Astrocyte (in vitro differentiated cells and primary cell): ENCODE data around the gene AARS2.

Source experiments
- EZH2 ChIP-seq: IDR thresholded peaks from 2 replicates; pipeline ENCODE4 v1.6.1; 2012; ENCODE audit warnings: mild to moderate bottlenecking, low read length, inconsistent platforms; ENCODE audit not compliant: insufficient read depth
- TF ChIP-seq, protein P1 (sequence below): IDR thresholded peaks from 2 replicates; pipeline ENCODE4 v1.5.1; 2011; ENCODE audit warnings: low read depth, mild to moderate bottlenecking, inconsistent platforms, low read length, moderate library complexity; ENCODE audit not compliant: insufficient read depth

DNA sequence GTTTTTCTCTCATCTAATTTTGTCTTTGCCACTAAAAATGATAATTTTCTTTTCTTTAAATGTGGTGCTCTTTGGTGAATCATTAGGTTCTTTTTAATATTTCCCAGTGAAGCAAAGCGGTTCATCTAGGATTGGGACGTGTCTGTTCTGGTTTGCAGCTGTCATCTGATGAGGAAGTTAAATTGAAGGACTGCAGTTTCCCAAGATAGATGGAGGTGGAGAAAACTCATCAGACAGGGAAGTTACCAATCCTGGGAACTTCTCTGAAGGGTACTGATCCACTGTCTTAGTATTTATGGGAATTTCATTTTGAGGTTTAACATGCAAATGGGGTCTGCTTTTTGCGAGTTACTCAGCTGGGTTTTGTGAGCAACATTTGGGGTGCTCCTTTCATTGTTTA lies 2.4 kb upstream of the AARS2 start:
- TF ChIP-seq, protein P1, sequence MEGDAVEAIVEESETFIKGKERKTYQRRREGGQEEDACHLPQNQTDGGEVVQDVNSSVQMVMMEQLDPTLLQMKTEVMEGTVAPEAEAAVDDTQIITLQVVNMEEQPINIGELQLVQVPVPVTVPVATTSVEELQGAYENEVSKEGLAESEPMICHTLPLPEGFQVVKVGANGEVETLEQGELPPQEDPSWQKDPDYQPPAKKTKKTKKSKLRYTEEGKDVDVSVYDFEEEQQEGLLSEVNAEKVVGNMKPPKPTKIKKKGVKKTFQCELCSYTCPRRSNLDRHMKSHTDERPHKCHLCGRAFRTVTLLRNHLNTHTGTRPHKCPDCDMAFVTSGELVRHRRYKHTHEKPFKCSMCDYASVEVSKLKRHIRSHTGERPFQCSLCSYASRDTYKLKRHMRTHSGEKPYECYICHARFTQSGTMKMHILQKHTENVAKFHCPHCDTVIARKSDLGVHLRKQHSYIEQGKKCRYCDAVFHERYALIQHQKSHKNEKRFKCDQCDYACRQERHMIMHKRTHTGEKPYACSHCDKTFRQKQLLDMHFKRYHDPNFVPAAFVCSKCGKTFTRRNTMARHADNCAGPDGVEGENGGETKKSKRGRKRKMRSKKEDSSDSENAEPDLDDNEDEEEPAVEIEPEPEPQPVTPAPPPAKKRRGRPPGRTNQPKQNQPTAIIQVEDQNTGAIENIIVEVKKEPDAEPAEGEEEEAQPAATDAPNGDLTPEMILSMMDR, result no peak
- no peak for TF ChIP-seq EZH2
